Neutrophil (primary cell): Measurements from ENCODE around the gene SH3GLB2.

Experiments used
- H3K27ac ChIP-seq: fragments of 200-600 bp; sonication (generic); 2 replicates; pipeline ENCODE4 v1.5.1; 2016; ENCODE audit warnings: mild to moderate bottlenecking, moderate library complexity
- H3K27me3 ChIP-seq: fragments of 200-600 bp; sonication (generic); 2 replicates; pipeline ENCODE4 v1.6.0; 2016; ENCODE audit warnings: mild to moderate bottlenecking
- H3K36me3 ChIP-seq: fragments of 200-600 bp; sonication (generic); 2 replicates; pipeline ENCODE4 v1.5.1; 2017
- H3K4me1 ChIP-seq, 2 experiments: fragments of 200-600 bp in 1 of 2; sonication (generic) in 1 of 2; 1 replicate in 1 of 2; 2 replicates in 1 of 2; pipeline versions ENCODE4 v1.5.1 to v1.6.1; 2013 to 2016; ENCODE audit warnings: low read depth in 1 of 2, low read length in 1 of 2, mild to moderate bottlenecking in 1 of 2, moderate library complexity in 1 of 2; ENCODE audit not compliant: control insufficient read depth in 1 of 2, insufficient read depth in 1 of 2
- H3K4me3 ChIP-seq, 2 experiments: fragments of 200-600 bp in 1 of 2; sonication (generic) in 1 of 2; 1 replicate in 1 of 2; 2 replicates in 1 of 2; pipeline ENCODE4 v1.5.1; 2013 to 2016; ENCODE audit warnings: low read depth in 1 of 2, low read length in 1 of 2, mild to moderate bottlenecking in 1 of 2, moderate library complexity in 1 of 2
- H3K9me3 ChIP-seq: fragments of 200-600 bp; sonication (generic); 2 replicates; pipeline ENCODE4 v1.5.1; 2016
- TF ChIP-seq, protein P1 (sequence below): fragments of 200-600 bp; sonication (generic); IDR thresholded peaks from 2 replicates; pipeline ENCODE4 v1.5.1; 2016; ENCODE audit warnings: antibody characterized with exemption

The SH3GLB2 gene

DNA sequence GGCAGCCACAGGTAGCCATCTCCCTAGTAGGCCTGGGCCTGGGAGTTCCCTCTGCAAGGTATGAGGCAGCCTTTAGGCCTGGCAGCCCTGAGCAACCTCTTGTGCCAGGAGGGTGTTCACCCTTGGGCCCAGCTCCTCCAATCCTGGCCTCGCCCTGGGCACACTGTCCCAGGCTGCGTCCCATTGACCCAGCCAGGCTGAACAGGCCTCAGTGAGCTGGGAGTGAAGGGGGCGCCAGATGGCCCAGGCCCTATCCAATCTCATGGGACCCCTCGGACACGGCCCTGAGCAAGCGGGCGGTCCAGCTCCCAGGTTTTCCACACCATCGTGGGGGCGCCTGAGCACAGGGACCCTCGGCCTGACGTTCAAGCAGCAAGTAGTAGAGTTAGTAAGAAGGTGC is 14.5 kb downstream of the SH3GLB2 start:
- no peak overlapping the region for H3K4me3 ChIP-seq
- no peak overlapping the region for H3K27ac ChIP-seq
- peaks cover 61% of the 10 kb centered on the region for H3K36me3 ChIP-seq

DNA sequence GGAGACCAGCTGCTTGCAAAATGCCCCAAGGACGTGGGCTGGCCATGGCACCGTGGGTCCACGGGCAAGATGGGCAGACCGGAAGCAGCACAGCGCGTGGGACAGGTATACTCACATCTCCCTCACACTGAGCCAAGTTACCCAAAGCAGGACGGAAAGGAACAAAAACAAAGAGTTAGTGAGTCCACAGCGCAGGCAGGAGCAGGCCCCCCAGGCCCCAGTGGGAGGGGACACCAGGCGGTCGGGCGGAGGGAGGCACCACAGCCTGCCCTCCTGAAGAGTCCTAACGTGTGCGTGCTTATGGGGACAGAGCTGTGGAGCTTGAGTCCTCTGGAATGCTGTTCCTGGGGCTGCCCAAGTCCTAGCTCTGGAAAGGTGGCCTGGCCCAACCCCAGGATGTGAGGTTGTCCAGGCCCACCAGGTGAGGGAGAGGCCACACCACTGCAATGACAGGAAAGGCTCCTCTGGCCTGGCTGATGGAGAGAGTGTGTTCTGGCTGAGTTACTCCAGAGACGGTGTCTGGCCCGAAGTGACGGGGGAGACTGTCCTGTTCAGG is 15.2 kb downstream of the SH3GLB2 start:
- no peaks in the 10 kb centered on the region for H3K27me3 ChIP-seq
- H3K9me3 ChIP-seq, result no peaks in the 10 kb centered on the region
- peaks cover 68% of the 10 kb centered on the region for H3K36me3 ChIP-seq
- TF ChIP-seq, protein P1, sequence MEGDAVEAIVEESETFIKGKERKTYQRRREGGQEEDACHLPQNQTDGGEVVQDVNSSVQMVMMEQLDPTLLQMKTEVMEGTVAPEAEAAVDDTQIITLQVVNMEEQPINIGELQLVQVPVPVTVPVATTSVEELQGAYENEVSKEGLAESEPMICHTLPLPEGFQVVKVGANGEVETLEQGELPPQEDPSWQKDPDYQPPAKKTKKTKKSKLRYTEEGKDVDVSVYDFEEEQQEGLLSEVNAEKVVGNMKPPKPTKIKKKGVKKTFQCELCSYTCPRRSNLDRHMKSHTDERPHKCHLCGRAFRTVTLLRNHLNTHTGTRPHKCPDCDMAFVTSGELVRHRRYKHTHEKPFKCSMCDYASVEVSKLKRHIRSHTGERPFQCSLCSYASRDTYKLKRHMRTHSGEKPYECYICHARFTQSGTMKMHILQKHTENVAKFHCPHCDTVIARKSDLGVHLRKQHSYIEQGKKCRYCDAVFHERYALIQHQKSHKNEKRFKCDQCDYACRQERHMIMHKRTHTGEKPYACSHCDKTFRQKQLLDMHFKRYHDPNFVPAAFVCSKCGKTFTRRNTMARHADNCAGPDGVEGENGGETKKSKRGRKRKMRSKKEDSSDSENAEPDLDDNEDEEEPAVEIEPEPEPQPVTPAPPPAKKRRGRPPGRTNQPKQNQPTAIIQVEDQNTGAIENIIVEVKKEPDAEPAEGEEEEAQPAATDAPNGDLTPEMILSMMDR, result no peak
- H3K4me3 ChIP-seq, result no peak overlapping the region
- no peak overlapping the region for H3K27ac ChIP-seq
- H3K4me1 ChIP-seq, result peaks cover 0 to 3% of the 10 kb centered on the region in 2 experiments

More for the DNA sequence above, 14.5 kb downstream of the SH3GLB2 start:
- H3K27me3 ChIP-seq, result no peaks in the 10 kb centered on the region
- TF ChIP-seq, protein P1, result no peak
- H3K9me3 ChIP-seq, result no peaks in the 10 kb centered on the region
- H3K4me1 ChIP-seq, result peaks cover 0 to 3% of the 10 kb centered on the region in 2 experiments

DNA sequence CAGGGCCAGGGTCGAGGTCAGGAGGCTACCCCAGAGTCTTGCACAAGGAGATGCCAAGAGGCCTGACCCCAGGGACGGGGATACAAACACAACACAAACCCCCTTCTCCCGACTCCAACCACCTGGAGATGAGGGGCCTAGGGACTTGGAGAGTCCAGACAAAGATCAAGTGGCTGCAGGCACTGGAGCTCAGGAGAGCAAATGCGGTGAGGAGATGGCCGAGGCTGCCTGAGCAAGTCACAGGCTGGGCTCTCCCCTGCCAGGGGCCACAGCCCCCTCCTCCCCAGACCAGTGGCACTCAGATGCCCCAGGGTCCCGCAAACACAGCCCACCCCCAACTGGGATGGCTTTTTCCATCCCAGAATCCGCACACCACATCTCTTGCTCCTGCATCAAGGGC is 15.8 kb downstream of the SH3GLB2 start:
- TF ChIP-seq, protein P1, result no peak
- Histone ChIP-seq H3K27ac (no peak overlapping the region), H3K27me3 (no peaks in the 10 kb centered on the region), H3K4me3 (no peak overlapping the region), H3K9me3 (no peaks in the 10 kb centered on the region), H3K36me3 (peaks cover 74% of the 10 kb centered on the region), H3K4me1 (peaks cover 0 to 3% of the 10 kb centered on the region in 2 experiments)

DNA sequence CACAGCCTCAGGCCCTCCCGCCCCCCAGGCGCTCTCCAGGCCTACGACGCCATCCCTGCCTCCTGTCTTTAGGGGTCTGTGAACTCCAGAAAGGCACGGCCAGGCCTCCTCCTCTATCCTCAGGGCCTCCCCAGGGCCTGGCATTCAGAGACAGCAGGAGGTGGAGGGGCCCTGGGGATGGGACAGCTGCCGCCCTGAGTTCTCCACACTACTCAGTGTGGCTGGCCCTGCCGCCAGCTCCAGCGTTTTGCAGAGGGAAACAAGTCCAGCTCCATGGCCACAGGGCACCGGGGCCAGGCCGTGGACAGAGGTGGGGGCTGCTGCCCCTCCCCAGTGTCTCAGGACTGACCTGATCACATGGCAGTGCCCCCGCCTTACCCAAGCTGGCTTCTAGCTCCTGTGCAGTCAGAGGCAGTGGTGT is 16.4 kb downstream of the SH3GLB2 start:
- TF ChIP-seq, protein P1, result no peak
- peaks cover 0 to 3% of the 10 kb centered on the region in 2 experiments for H3K4me1 ChIP-seq
- H3K36me3 ChIP-seq, result peaks cover 79% of the 10 kb centered on the region

DNA sequence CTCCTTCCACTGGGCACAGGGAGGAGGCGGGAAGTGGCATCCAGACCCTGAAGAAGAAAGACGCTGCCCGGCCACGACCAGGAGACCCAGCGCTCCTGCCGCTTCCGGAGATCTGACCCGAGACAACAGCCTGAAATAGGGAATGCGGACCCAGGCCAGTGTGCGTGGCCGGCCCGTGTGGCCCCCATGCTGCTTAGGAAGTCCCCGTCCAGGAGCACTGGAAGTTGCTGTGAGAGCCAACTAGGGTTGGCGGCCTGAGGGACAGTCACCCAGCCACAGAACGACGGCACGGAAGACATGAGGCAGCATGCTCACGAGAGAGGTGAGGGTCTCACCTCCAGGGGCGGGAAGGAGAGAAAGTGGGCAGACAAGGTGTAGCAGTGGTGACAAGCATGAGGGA is 17.0 kb downstream of the SH3GLB2 start:
- Histone ChIP-seq H3K27ac (no peak overlapping the region), H3K4me1 (peaks cover 0 to 3% of the 10 kb centered on the region in 2 experiments), H3K27me3 (no peaks in the 10 kb centered on the region), H3K9me3 (no peaks in the 10 kb centered on the region), H3K36me3 (peaks cover 85% of the 10 kb centered on the region), H3K4me3 (no peak overlapping the region)
- TF ChIP-seq, protein P1, result no peak

More for the DNA sequence above, 16.4 kb downstream of the SH3GLB2 start:
- no peaks in the 10 kb centered on the region for H3K9me3 ChIP-seq
- H3K4me3 ChIP-seq, result no peak overlapping the region
- no peaks in the 10 kb centered on the region for H3K27me3 ChIP-seq
- H3K27ac ChIP-seq, result no peak overlapping the region
